ENCODE data around the gene PLPP2. TPM values are rescaled to one million over a fixed set of nuclear protein-coding genes. Genes with fewer than 3 reads are reported as not detected.
A peak's percentile ranks its signal among the peaks of the same experiment; 100 is the strongest.

PLPP2 gene
- total RNA-seq, 6 donors from 2014 or later, result 7.1 to 50.1 (median 16.7) TPM

- Histone ChIP-seq H3K36me3 (peaks cover 24 to 82% (median 71%) of the 10 kb centered on the region in 4 donors), H3K9me3 (peaks cover 0 to 17% (median 1%) of the 10 kb centered on the region in 4 donors), H3K4me3 (no peak overlapping the region), H3K27ac (no peak overlapping the region), H3K27me3 (no peaks in the 10 kb centered on the region), H3K4me1 (peaks cover 5 to 15% (median 9%) of the 10 kb centered on the region in 4 donors)
- WGBS, 2 donors, result 92 to 97% methylated on average over 8 of the region's 8 CpGs
- TF ChIP-seq EP300 (IDR thresholded peaks at IDR 0.05), result no peak
- no peak for TF ChIP-seq POLR2AphosphoS5 (IDR thresholded peaks at IDR 0.05)
- no peak for TF ChIP-seq POLR2A (IDR thresholded peaks at IDR 0.05)
- TF ChIP-seq, protein P1, sequence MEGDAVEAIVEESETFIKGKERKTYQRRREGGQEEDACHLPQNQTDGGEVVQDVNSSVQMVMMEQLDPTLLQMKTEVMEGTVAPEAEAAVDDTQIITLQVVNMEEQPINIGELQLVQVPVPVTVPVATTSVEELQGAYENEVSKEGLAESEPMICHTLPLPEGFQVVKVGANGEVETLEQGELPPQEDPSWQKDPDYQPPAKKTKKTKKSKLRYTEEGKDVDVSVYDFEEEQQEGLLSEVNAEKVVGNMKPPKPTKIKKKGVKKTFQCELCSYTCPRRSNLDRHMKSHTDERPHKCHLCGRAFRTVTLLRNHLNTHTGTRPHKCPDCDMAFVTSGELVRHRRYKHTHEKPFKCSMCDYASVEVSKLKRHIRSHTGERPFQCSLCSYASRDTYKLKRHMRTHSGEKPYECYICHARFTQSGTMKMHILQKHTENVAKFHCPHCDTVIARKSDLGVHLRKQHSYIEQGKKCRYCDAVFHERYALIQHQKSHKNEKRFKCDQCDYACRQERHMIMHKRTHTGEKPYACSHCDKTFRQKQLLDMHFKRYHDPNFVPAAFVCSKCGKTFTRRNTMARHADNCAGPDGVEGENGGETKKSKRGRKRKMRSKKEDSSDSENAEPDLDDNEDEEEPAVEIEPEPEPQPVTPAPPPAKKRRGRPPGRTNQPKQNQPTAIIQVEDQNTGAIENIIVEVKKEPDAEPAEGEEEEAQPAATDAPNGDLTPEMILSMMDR (IDR thresholded peaks at IDR 0.05), result no peak
- DNase-seq (no peak), ATAC-seq (ENCODE audit: low FRiP score in 2 of 2) (no peak)
Observed at GRCh38 chr19:330503-330902, 39.3 kb upstream of the PLPP2 start.

- Histone ChIP-seq H3K36me3 (peaks cover 26 to 82% (median 74%) of the 10 kb centered on the region in 4 donors), H3K9me3 (peaks cover 0 to 17% (median 1%) of the 10 kb centered on the region in 4 donors), H3K4me3 (no peak overlapping the region), H3K27me3 (no peaks in the 10 kb centered on the region), H3K27ac (no peak overlapping the region), H3K4me1 (peaks cover 0 to 8% (median 3%) of the 10 kb centered on the region in 4 donors)
- TF ChIP-seq POLR2AphosphoS5 (IDR thresholded peaks at IDR 0.05) (no peak), POLR2A (IDR thresholded peaks at IDR 0.05) (no peak), EP300 (IDR thresholded peaks at IDR 0.05) (no peak)
- TF ChIP-seq, protein P1 (IDR thresholded peaks at IDR 0.05), result no peak
- DNase-seq (no peak), ATAC-seq (ENCODE audit: low FRiP score in 2 of 2) (no peak)
- 89 to 92% methylated on average over 7 of the region's 7 CpGs for WGBS, 2 donors
Observed at GRCh38 chr19:329876-330275, 38.7 kb upstream of the PLPP2 start.

GRCh38 chr19:328025-328505, 36.9 kb upstream of the PLPP2 start:
- Histone ChIP-seq H3K27me3 (no peaks in the 10 kb centered on the region), H3K27ac (no peak overlapping the region), H3K4me1 (peaks cover 0 to 5% (median 0%) of the 10 kb centered on the region in 4 donors), H3K36me3 (peaks cover 29 to 84% (median 72%) of the 10 kb centered on the region in 4 donors), H3K4me3 (no peak overlapping the region), H3K9me3 (peaks cover 0 to 17% (median 1%) of the 10 kb centered on the region in 4 donors)
- 95 to 98% methylated on average over 3 to 4 of the region's 4 CpGs for WGBS, 2 donors
- no peak for DNase-seq
- ATAC-seq (ENCODE audit: low FRiP score in 2 of 2), result no peak
- TF ChIP-seq POLR2AphosphoS5 (IDR thresholded peaks at IDR 0.05) (no peak), POLR2A (IDR thresholded peaks at IDR 0.05) (no peak), EP300 (IDR thresholded peaks at IDR 0.05) (no peak)
- TF ChIP-seq, protein P1 (IDR thresholded peaks at IDR 0.05), result no peak

DNA sequence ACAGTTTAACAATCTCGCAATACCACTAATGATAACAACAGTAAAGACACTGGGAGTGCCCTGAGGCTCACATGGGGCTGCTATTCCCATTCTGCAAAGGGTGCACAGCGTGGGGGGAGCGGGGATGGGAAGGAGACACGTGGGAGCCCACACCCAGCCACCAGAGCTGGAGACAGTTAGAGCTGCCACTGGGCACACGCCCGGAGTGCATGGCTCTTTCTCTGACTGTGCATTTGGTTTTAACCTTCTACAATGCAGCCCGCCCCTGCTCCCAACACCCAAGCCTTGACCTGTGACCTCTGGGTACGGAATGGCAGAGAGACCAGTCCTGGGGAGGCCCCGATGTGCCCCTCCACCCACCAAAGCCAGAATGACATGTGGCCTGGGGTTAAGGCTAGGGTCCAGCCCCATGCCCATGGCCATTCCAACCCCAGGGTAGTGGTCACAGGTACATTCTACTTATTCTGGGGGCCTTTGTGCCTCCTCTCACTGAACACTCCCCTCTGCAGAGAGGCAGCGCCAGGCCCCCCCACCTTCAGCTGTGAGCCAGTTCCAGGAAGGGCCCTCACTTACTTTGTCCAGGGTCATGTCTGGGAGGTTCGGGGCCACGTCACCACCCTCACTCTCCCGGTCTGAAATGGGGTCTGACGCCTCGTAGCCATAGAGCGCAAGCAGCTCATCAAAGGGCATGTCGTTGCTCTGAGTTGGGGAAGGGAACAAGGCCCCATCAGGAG, 36.3 kb upstream of the PLPP2 start:
- peak in 1 of 2 donors; percentile 6 for ATAC-seq (ENCODE audit: low FRiP score in 2 of 2)
- H3K27me3 ChIP-seq, result no peaks in the 10 kb centered on the region
- H3K36me3 ChIP-seq, result peaks cover 29 to 90% (median 74%) of the 10 kb centered on the region in 4 donors
- TF ChIP-seq, protein P1 (IDR thresholded peaks at IDR 0.05), result no peak
- TF ChIP-seq POLR2AphosphoS5 (IDR thresholded peaks at IDR 0.05) (no peak), POLR2A (IDR thresholded peaks at IDR 0.05) (no peak), EP300 (IDR thresholded peaks at IDR 0.05) (no peak)
- no peak overlapping the region for H3K4me3 ChIP-seq
- H3K9me3 ChIP-seq, result peaks cover 0 to 17% (median 1%) of the 10 kb centered on the region in 4 donors
- H3K27ac ChIP-seq, result no peak overlapping the region
- H3K4me1 ChIP-seq, result peaks cover 0 to 5% (median 0%) of the 10 kb centered on the region in 4 donors
- 96 to 97% methylated on average over 9 to 17 of the region's 17 CpGs for WGBS, 2 donors
- no peak for DNase-seq

All from upper lobe of left lung (tissue), 6 donors.